Measurements from ENCODE around the gene DOK7.

DNA sequence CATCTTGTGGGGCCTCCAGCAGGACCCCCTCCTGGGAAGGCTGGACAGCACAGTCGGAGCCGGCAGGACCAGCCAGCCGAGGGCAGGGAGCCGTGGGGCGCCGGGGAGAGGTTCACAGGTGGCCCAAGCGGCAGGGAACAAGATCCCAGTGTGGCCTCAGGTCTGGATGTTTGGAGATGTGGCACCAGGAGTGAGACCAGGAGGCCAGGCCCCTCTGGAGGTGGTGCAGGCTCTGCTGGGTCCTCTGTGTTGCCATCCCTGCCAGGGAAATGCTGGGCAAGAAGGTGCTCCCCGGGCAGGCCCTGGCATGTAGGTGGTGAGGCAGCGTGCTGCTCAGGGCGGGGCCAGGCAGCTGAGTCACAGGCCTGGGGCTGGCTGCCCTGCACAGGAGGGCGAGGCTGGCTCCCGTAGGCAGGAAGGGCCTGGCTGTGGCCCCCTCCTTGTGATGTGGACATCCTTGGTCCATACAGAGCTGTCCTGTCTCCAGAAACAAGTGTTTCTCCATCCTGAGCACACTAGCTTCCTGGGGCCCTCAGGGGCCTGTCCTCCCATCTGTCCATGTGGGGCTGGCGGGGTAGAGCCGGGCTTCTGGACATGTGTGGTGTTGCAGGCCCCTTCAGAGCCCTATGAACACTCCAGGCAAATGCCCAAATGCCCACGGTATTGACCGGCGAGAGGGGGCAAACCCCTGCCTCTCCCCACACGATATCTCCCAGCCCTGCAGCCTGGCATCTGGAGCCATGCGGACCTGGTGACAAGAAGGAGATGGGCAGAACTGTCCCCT lies 26.1 kb upstream of the DOK7 start:
- TF ChIP-seq CTCF (IDR thresholded peaks at IDR 0.05; ENCODE audit: extremely low read depth in 1 of 2, insufficient read depth in 1 of 2, low read depth in 1 of 2, low read length in 2 of 2) (no peak), POLR2AphosphoS5 (IDR thresholded peaks at IDR 0.05; ENCODE audit: insufficient read depth, low read depth, low read length) (peak; percentile 39), EZH2 (IDR thresholded peaks at IDR 0.05; ENCODE audit: borderline replicate concordance, low read depth, low read length, severe bottlenecking) (no peak), POLR2A (IDR thresholded peaks at IDR 0.05; ENCODE audit: low read depth, low read length) (no peak), FOS (IDR thresholded peaks at IDR 0.05; ENCODE audit: borderline replicate concordance, insufficient read depth, low read length) (peak; percentile 62)

Data from endothelial cell of umbilical vein (primary cell).